Astrocyte (in vitro differentiated cells and primary cell): ENCODE measurements around the gene XXYLT1. TPM values are rescaled to one million over a fixed set of nuclear protein-coding genes. Genes with fewer than 3 reads are reported as not detected.

Source experiments
- DNase-seq: peaks from one replicate; pipeline ENCODE4 v3.0.0-alpha.2; 2010; ENCODE audit warnings: low read depth
- FAIRE-seq: peaks from 2 replicates; lab custom pipeline; 2011; peaks lifted over from hg19 to GRCh38; lab: Jason Lieb, UNC
- H2AFZ ChIP-seq: 2 replicates; pipeline ENCODE4 v1.6.0; 2012; ENCODE audit warnings: low read depth, low read length, inconsistent platforms
- H3K27ac ChIP-seq: 2 replicates; pipeline ENCODE4 v1.5.1; 2011; ENCODE audit warnings: low read depth, low read length, inconsistent platforms
- H3K27me3 ChIP-seq: 2 replicates; pipeline ENCODE4 v1.6.0; 2011; ENCODE audit warnings: low read length, inconsistent platforms; ENCODE audit not compliant: insufficient read depth
- H3K36me3 ChIP-seq: 2 replicates; pipeline ENCODE4 v1.5.1; 2011; ENCODE audit warnings: low read length, inconsistent platforms; ENCODE audit not compliant: insufficient read depth
- H3K4me1 ChIP-seq: 2 replicates; pipeline ENCODE4 v1.5.1; 2011; ENCODE audit warnings: low read length, inconsistent platforms; ENCODE audit not compliant: insufficient read depth
- H3K4me2 ChIP-seq: 2 replicates; pipeline ENCODE4 v1.6.0; 2012; ENCODE audit warnings: low read length, inconsistent platforms
- H3K4me3 ChIP-seq: 2 replicates; pipeline ENCODE4 v1.5.1; 2011; ENCODE audit warnings: low read depth, mild to moderate bottlenecking, low read length, inconsistent platforms; ENCODE audit not compliant: insufficient read depth
- H3K79me2 ChIP-seq: 2 replicates; pipeline ENCODE4 v1.6.0; 2012; ENCODE audit warnings: mild to moderate bottlenecking, low read length, inconsistent platforms; ENCODE audit not compliant: insufficient read depth
- H3K9ac ChIP-seq: 2 replicates; pipeline ENCODE4 v1.6.0; 2012; ENCODE audit warnings: mild to moderate bottlenecking, low read length, inconsistent platforms
- H3K9me3 ChIP-seq: 2 replicates; pipeline ENCODE4 v1.5.1; 2012; ENCODE audit warnings: low read depth, mild to moderate bottlenecking, low read length, inconsistent platforms; ENCODE audit not compliant: insufficient read depth
- H4K20me1 ChIP-seq: 2 replicates; pipeline ENCODE4 v1.6.0; 2012; ENCODE audit warnings: low read length, inconsistent platforms; ENCODE audit not compliant: insufficient read depth
- H3K27ac Mint-ChIP-seq: one replicate; pipeline ENCODE4 v1.8.0; 2021; ENCODE audit warnings: mild to moderate bottlenecking, mixed read lengths; ENCODE audit not compliant: unreplicated experiment
- H3K27me3 Mint-ChIP-seq: one replicate; pipeline ENCODE4 v1.8.0; 2021; ENCODE audit warnings: low read depth, mixed read lengths; ENCODE audit not compliant: unreplicated experiment
- H3K36me3 Mint-ChIP-seq: one replicate; pipeline ENCODE4 v1.8.0; 2021; ENCODE audit warnings: low read depth, mixed read lengths; ENCODE audit not compliant: unreplicated experiment
- H3K4me1 Mint-ChIP-seq: one replicate; pipeline ENCODE4 v1.8.0; 2021; ENCODE audit warnings: low read depth, mixed read lengths; ENCODE audit not compliant: unreplicated experiment
- H3K4me3 Mint-ChIP-seq: one replicate; pipeline ENCODE4 v1.8.0; 2021; ENCODE audit warnings: mild to moderate bottlenecking, moderate library complexity, mixed read lengths; ENCODE audit not compliant: unreplicated experiment
- H3K9me3 Mint-ChIP-seq: one replicate; pipeline ENCODE4 v1.8.0; 2021; ENCODE audit warnings: mild to moderate bottlenecking, mixed read lengths; ENCODE audit not compliant: unreplicated experiment
- CTCF ChIP-seq: IDR thresholded peaks from 2 replicates; pipeline ENCODE4 v1.5.1; 2011; ENCODE audit warnings: low read depth, mild to moderate bottlenecking, inconsistent platforms, low read length, moderate library complexity; ENCODE audit not compliant: insufficient read depth
- EZH2 ChIP-seq: IDR thresholded peaks from 2 replicates; pipeline ENCODE4 v1.6.1; 2012; ENCODE audit warnings: mild to moderate bottlenecking, low read length, inconsistent platforms; ENCODE audit not compliant: insufficient read depth
- total RNA-seq: library from RNA; stranded (reverse); gene quantifications from 2 replicates; pipeline ENCODE4 v1.2.1, GENCODE V29; 2021

XXYLT1 gene
- total RNA-seq, 1 donor from 2014 or later = 26.2 TPM

- no peak for FAIRE-seq
- H3K4me3 Mint-ChIP-seq = no peak overlapping the region
- peaks cover 16% of the 10 kb centered on the region for H4K20me1 ChIP-seq
- H3K36me3 ChIP-seq = no peaks in the 10 kb centered on the region
- H3K27me3 ChIP-seq = no peaks in the 10 kb centered on the region
- peaks cover 4% of the 10 kb centered on the region for H3K36me3 Mint-ChIP-seq
- TF ChIP-seq CTCF (no peak), EZH2 (no peak)
- H3K9ac ChIP-seq = no peak overlapping the region
- H3K4me1 ChIP-seq = peaks cover 9% of the 10 kb centered on the region
- H3K4me1 Mint-ChIP-seq = peaks cover 8% of the 10 kb centered on the region
- no peaks in the 10 kb centered on the region for H3K9me3 ChIP-seq
- H3K27ac ChIP-seq = no peak overlapping the region
- H2AFZ ChIP-seq = no peak overlapping the region
- no peak overlapping the region for H3K4me2 ChIP-seq
- H3K4me3 ChIP-seq = no peak overlapping the region
- H3K27ac Mint-ChIP-seq = no peak overlapping the region
- H3K9me3 Mint-ChIP-seq = no peaks in the 10 kb centered on the region
- DNase-seq = no peak
- H3K27me3 Mint-ChIP-seq = no peaks in the 10 kb centered on the region
- H3K79me2 ChIP-seq = no peaks in the 10 kb centered on the region
Observed at GRCh38 chr3:195085356-195086130, 185.4 kb downstream of the XXYLT1 start.

- Mint-ChIP-seq H3K4me1 (peaks cover 10% of the 10 kb centered on the region), H3K4me3 (no peak overlapping the region), H3K9me3 (no peaks in the 10 kb centered on the region), H3K27ac (no peak overlapping the region), H3K27me3 (no peaks in the 10 kb centered on the region), H3K36me3 (peaks cover 4% of the 10 kb centered on the region)
- Histone ChIP-seq H3K4me3 (no peak overlapping the region), H4K20me1 (peaks cover 22% of the 10 kb centered on the region), H2AFZ (no peak overlapping the region), H3K9me3 (no peaks in the 10 kb centered on the region), H3K4me2 (no peak overlapping the region), H3K27me3 (no peaks in the 10 kb centered on the region), H3K27ac (no peak overlapping the region), H3K79me2 (no peaks in the 10 kb centered on the region), H3K9ac (no peak overlapping the region), H3K4me1 (peaks cover 9% of the 10 kb centered on the region), H3K36me3 (no peaks in the 10 kb centered on the region)
- FAIRE-seq (no peak), DNase-seq (no peak)
- TF ChIP-seq CTCF (no peak), EZH2 (no peak)
Observed at GRCh38 chr3:195084746-195085145, 186.2 kb downstream of the XXYLT1 start.

GRCh38 chr3:195083659-195084058 is 187.3 kb downstream of the XXYLT1 start:
- Mint-ChIP-seq H3K27ac (no peak overlapping the region), H3K9me3 (no peaks in the 10 kb centered on the region), H3K36me3 (peaks cover 4% of the 10 kb centered on the region), H3K4me1 (peaks cover 18% of the 10 kb centered on the region), H3K4me3 (no peak overlapping the region), H3K27me3 (peaks cover 2% of the 10 kb centered on the region)
- Histone ChIP-seq H3K27ac (no peak overlapping the region), H3K9me3 (no peaks in the 10 kb centered on the region), H4K20me1 (peaks cover 31% of the 10 kb centered on the region), H3K9ac (no peak overlapping the region), H2AFZ (no peak overlapping the region), H3K4me1 (peaks cover 9% of the 10 kb centered on the region), H3K4me3 (no peak overlapping the region), H3K4me2 (no peak overlapping the region), H3K79me2 (no peaks in the 10 kb centered on the region), H3K27me3 (no peaks in the 10 kb centered on the region), H3K36me3 (no peaks in the 10 kb centered on the region)
- no peak for TF ChIP-seq EZH2
- TF ChIP-seq CTCF = no peak
- no peak for FAIRE-seq
- DNase-seq = no peak
